PC-9 (cell line): ENCODE results near the gene BICC1. TPM values are rescaled to one million over a fixed set of nuclear protein-coding genes. Genes with fewer than 3 reads are reported as not detected.

Experiments
- BruUV-seq: library from RNA; stranded (reverse); fragments of 400-500 nt; replicated peaks from 2 replicates; lab custom pipeline; 2021; lab: Mats Ljungman, UMichigan
- CTCF ChIA-PET: fragments of 300-600 bp; sonication (Branson Sonifier 250); formaldehyde crosslinking; loops from one replicate; lab custom pipeline; 2022; ENCODE audit warnings: antibody characterized with exemption; lab: Charles Lee
- POLR2A ChIA-PET: fragments of 300-600 bp; sonication (Branson Sonifier 250); formaldehyde crosslinking; loops from one replicate; lab custom pipeline; 2022; ENCODE audit warnings: antibody characterized with exemption; ENCODE audit not compliant: unreplicated experiment; lab: Charles Lee
- DNase-seq, 2 experiments: peaks; one replicate each; pipeline versions ENCODE4 v3.0.0 to v3.0.0-alpha.2; 2015 to 2022; ENCODE audit warnings: mixed read lengths in 1 of 2
- H2AFZ ChIP-seq: fragments of 200-600 bp; sonication (generic); 2 replicates; pipeline ENCODE4 v1.8.1; 2017; ENCODE audit warnings: antibody characterized with exemption
- H3F3A ChIP-seq: fragments of 200-600 bp; sonication (generic); 2 replicates; pipeline ENCODE4 v1.8.1; 2017; ENCODE audit warnings: antibody characterized with exemption, mild to moderate bottlenecking, low read depth; ENCODE audit not compliant: insufficient read depth
- H3K27ac ChIP-seq: fragments of 200-600 bp; sonication (generic); 2 replicates; pipeline ENCODE4 v1.6.1; 2016; ENCODE audit warnings: mixed run types
- H3K27me3 ChIP-seq: fragments of 200-600 bp; sonication (generic); 2 replicates; pipeline ENCODE4 v1.6.1; 2016; ENCODE audit warnings: low read depth, mixed run types; ENCODE audit not compliant: insufficient read depth
- H3K36me3 ChIP-seq: fragments of 200-600 bp; sonication (generic); 2 replicates; pipeline ENCODE4 v1.6.1; 2016; ENCODE audit warnings: low read depth, mixed run types
- H3K4me1 ChIP-seq: fragments of 200-600 bp; sonication (generic); replicated peaks from 2 replicates; pipeline ENCODE4 v1.6.1; 2016; ENCODE audit warnings: mixed run types; ENCODE audit not compliant: insufficient read depth
- H3K4me2 ChIP-seq: fragments of 200-600 bp; sonication (generic); 2 replicates; pipeline ENCODE4 v1.6.1; 2017; ENCODE audit warnings: mixed run types
- H3K4me3 ChIP-seq: fragments of 200-600 bp; sonication (generic); 2 replicates; pipeline ENCODE4 v1.6.1; 2016; ENCODE audit warnings: mixed run types
- H3K79me2 ChIP-seq: fragments of 200-600 bp; sonication (generic); 2 replicates; pipeline ENCODE4 v1.6.1; 2017; ENCODE audit warnings: low read depth, mixed run types
- H3K9me2 ChIP-seq: fragments of 200-600 bp; sonication (generic); 2 replicates; pipeline ENCODE4 v1.8.1; 2017; ENCODE audit warnings: mild to moderate bottlenecking; ENCODE audit not compliant: insufficient read depth
- H3K9me3 ChIP-seq: fragments of 200-600 bp; sonication (generic); 2 replicates; pipeline ENCODE4 v1.8.1; 2016; ENCODE audit warnings: low read depth; ENCODE audit not compliant: insufficient read depth
- H4K20me1 ChIP-seq: fragments of 200-600 bp; sonication (generic); 2 replicates; pipeline ENCODE4 v1.8.1; 2017; ENCODE audit not compliant: insufficient read depth
- CTCF ChIP-seq: fragments of 200-600 bp; sonication (generic); conservative IDR thresholded peaks from 2 replicates; pipeline ENCODE4 v1.6.1; 2017; ENCODE audit warnings: mixed run types, antibody characterized with exemption, mild to moderate bottlenecking, moderate library complexity
- EZH2 ChIP-seq: fragments of 200-600 bp; sonication (generic); IDR thresholded peaks from 2 replicates; pipeline ENCODE4 v1.8.0; 2017; ENCODE audit warnings: antibody characterized with exemption, low read depth
- intact Hi-C: fragments of 100-400 bp; cut with micrococcal nuclease; formaldehyde crosslinking; loops from one replicate; pipeline ENCODE4 v1.10.0; 2022; ENCODE audit not compliant: unreplicated experiment
- total RNA-seq: library from RNA; stranded (reverse); gene quantifications from 2 replicates; pipeline ENCODE4 v1.2.3, GENCODE V29; 2021

Gene BICC1
- total RNA-seq, 1 experiment from 2014 or later = not detected

- H3K36me3 ChIP-seq = no peaks in the 10 kb centered on the region
- H3F3A ChIP-seq = no peaks in the 10 kb centered on the region
- H3K27ac ChIP-seq = no peak overlapping the region
- peaks cover 5% of the 10 kb centered on the region; the same call in 1 of the 2 replicates for H4K20me1 ChIP-seq
- intact Hi-C loops = no loop called here
- no peaks in the 10 kb centered on the region for H3K4me1 ChIP-seq
- DNase-seq = no peak
- no peaks in the 10 kb centered on the region for H3K9me3 ChIP-seq
- no peaks in the 10 kb centered on the region for H3K27me3 ChIP-seq
- no TSS peak for BruUV-seq
- CTCF ChIA-PET = no interaction called here
- TF ChIP-seq CTCF (no peak), EZH2 (no peak)
- no peak overlapping the region for H3K4me2 ChIP-seq
- no peak overlapping the region for H2AFZ ChIP-seq
- POLR2A ChIA-PET = no interaction called here
- no peaks in the 10 kb centered on the region for H3K79me2 ChIP-seq
- H3K9me2 ChIP-seq = 0 out of 2 replicates have a peak, but pooled peaks cover 10% of the 10 kb centered on the region
- no peak overlapping the region for H3K4me3 ChIP-seq
These were observed 33.5 kb downstream of the BICC1 start for GRCh38 chr10:58546137-58546536.

GRCh38 chr10:58546722-58547445, 34.2 kb downstream of the BICC1 start:
- Histone ChIP-seq H2AFZ (no peak overlapping the region), H3K4me1 (no peaks in the 10 kb centered on the region), H3K9me3 (no peaks in the 10 kb centered on the region), H3K4me3 (no peak overlapping the region), H4K20me1 (peaks cover 5% of the 10 kb centered on the region; the same call in 1 of the 2 replicates), H3F3A (no peaks in the 10 kb centered on the region), H3K9me2 (0 out of 2 replicates have a peak, but pooled peaks cover 10% of the 10 kb centered on the region), H3K36me3 (no peaks in the 10 kb centered on the region), H3K79me2 (no peaks in the 10 kb centered on the region), H3K27ac (no peak overlapping the region), H3K27me3 (no peaks in the 10 kb centered on the region), H3K4me2 (no peak overlapping the region)
- no peak for DNase-seq
- TF ChIP-seq CTCF = no peak
- intact Hi-C loops = no loop called here
- no TSS peak for BruUV-seq
- POLR2A ChIA-PET = no interaction called here
- CTCF ChIA-PET = no interaction called here

- POLR2A ChIA-PET = no interaction called here
These were observed 35.3 kb downstream of the BICC1 start for GRCh38 chr10:58547963-58548362.

More at GRCh38 chr10:58547963-58548362, 35.3 kb downstream of the BICC1 start:
- H3F3A ChIP-seq = no peaks in the 10 kb centered on the region
- H2AFZ ChIP-seq = no peak overlapping the region
- no peak overlapping the region for H3K27ac ChIP-seq
- intact Hi-C loops = no loop called here
- TF ChIP-seq CTCF = no peak
- TF ChIP-seq EZH2 = no peak
- no peaks in the 10 kb centered on the region for H3K79me2 ChIP-seq
- DNase-seq = no peak
- no peak overlapping the region for H3K4me3 ChIP-seq
- H3K9me2 ChIP-seq = 0 out of 2 replicates have a peak, but pooled peaks cover 10% of the 10 kb centered on the region
- H3K9me3 ChIP-seq = no peaks in the 10 kb centered on the region
- CTCF ChIA-PET = no interaction called here
- no peaks in the 10 kb centered on the region for H3K27me3 ChIP-seq
- H3K4me2 ChIP-seq = no peak overlapping the region
- BruUV-seq = no TSS peak
- H3K36me3 ChIP-seq = no peaks in the 10 kb centered on the region
- no peaks in the 10 kb centered on the region for H3K4me1 ChIP-seq
- no peaks in the 10 kb centered on the region for H4K20me1 ChIP-seq
